Stimulated activated CD4-positive, alpha-beta T cell treated with anti-CD3 and anti-CD28 coated beads, Interleukin-1b, Interleukin-23, amount 100 ng/mL, for 4 hours (primary cell): Measurements from ENCODE around the gene SH3TC1.

Experiments
- DNase-seq, 2 donors: peaks; one replicate each; pipeline ENCODE4 v3.0.0-alpha.2; 2020; ENCODE audit warnings: low read depth in 2 of 2

The SH3TC1 gene

GRCh38 chr4:8261851-8262535 is 62.9 kb downstream of the SH3TC1 start:
- no peak for DNase-seq

DNA sequence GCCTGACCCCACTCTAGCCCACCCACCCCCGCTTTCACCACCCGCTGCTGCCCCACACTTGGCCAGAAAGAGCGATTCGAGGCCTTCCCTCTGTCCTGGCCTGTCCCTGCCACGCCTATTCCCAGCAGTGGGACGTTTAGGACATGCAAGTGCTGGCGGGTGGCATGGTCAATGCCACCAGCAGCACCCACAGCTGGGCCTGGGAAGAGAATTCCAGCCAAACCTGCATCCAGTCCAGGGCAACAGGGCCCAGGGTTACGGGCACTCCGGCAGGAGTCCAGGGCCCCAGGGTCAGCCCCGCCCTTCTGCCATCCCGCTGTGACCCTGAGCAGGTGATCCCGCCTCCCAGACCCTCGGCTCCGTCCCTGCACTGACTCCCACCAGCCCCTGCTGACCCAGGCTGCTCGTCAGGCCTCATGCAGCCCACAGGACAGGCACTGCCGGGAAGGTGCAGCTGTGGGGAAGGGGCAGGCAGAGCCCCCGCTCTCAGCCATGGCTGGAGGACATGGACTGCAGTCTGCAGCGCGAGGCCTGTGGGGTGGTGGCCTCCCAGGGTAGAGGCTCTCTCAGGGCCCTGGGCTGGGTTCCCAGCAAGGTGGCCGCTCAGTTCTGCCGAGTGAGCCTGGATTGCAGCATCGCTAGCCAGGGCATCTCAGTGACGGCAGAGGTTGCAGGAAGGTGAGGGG is 63.7 kb downstream of the SH3TC1 start:
- no peak for DNase-seq

DNA sequence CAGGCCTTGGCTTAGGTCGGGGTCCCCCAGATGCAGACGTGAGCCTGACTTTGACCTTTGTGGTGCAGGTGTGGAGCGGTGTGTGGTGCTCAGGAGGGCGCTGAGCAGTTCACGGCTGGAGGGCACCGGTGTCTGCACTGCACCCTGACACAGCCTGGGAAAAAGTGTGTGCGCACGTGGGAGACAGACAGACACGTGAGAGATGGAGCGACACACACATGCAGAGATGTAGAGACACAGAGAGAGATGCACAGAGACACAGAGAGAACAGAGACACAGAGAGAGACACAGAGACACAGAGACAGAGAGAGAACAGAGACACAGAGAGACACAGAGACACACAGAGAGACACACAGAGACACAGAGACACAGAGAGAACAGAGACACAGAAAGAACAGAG is 64.3 kb downstream of the SH3TC1 start:
- no peak for DNase-seq

- no peak for DNase-seq
Observed at GRCh38 chr4:8264106-8264505, 65.0 kb downstream of the SH3TC1 start.

- DNase-seq = no peak
Observed at GRCh38 chr4:8265171-8265929, 66.3 kb downstream of the SH3TC1 start.

- DNase-seq = no peak
Observed at GRCh38 chr4:8266088-8266487, 67.0 kb downstream of the SH3TC1 start.

- no peak for DNase-seq
Observed at GRCh38 chr4:8266508-8266907, 67.4 kb downstream of the SH3TC1 start.

GRCh38 chr4:8267077-8267476 is 68.0 kb downstream of the SH3TC1 start:
- no peak for DNase-seq

DNA sequence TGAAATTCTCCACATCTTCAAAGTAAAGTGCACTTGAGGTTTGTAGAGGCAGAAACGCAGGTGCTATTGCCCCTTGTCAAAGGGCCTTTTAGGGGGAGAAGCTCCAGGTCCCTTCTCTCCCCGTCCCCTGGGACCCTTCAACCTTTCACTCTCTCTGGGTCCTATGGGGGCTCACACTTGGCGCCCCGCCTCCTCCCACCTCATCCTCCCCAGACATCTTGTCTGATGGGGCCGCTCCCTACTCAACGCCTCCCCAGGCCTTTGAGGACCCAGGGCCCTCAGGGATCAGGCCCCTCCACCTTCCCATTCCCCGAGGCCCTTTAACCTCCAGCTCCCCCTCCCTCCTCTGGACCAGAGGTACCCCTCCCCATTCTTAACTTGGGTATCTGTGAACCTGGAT is 69.1 kb downstream of the SH3TC1 start:
- DNase-seq = no peak

DNA sequence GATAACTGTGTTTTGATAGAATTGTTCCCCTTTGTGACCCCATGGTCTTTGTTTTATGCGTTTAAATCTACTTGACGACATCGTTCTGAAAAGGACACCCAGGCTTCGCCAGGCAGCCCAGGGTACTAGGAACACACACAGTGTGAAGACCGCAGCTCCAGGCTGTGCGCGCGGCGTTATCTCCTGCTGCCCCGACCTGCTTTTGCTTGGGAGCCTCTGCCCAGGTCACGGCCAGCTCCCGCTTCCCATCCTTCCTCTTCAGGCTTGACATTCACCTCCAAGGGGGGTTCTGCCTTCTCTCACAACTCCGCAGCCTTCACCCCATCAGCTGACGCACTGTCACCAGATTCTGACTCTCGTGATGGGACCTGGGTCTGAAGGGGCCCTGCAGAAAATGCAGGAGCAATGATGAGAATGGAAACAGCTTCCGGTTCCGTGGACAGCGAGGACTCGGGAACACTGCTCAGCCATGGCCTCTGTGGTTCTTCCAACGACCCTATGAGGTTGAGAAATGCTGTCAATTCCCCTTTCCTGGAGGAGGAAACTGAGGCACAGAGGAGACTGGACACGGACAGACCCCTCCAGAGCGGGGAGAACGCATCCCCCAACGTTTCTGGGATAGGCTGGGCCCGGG is 69.9 kb downstream of the SH3TC1 start:
- DNase-seq = no peak

DNA sequence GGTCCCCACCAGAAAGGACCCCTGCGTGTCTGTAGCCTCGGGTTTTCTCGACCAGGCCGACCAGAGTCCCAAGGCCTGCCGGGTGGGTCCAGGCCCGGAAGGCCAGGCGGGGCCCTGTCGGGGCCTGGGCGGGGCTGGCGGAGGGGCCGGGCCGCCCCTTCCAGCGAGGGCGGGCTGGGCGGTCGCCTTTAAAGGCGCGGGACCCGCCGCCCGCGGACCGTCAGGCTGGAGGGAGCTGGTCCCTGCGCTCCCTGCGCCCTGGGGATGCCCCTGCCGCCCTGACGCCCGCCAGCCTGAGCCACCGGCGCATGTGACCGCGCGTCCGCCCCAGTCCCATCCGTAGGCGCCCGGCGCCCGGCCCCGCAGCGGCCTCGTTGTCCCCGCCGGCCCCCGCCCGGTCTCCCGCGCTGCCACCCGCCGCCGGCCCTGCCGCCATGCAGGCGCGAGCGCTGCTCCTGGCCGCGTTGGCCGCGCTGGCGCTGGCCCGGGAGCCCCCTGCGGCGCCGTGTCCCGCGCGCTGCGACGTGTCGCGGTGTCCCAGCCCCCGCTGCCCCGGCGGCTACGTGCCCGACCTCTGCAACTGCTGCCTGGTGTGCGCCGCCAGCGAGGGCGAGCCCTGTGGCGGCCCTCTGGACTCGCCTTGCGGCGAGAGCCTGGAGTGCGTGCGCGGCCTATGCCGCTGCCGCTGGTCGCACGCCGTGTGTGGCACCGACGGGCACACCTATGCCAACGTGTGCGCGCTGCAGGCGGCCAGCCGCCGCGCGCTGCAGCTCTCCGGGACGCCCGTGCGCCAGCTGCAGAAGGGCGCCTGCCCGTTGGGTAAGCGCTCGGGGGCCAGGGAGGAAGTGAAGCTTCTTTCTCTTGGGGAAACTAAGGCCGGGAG is 70.7 kb downstream of the SH3TC1 start, which contains the start of gene HTRA3:
Gene HTRA3 (plus strand): TSS at position 220 of the 883 bp plus-strand sequence. CDS start 215 bp downstream, at position 435.
- no peak for DNase-seq

DNA sequence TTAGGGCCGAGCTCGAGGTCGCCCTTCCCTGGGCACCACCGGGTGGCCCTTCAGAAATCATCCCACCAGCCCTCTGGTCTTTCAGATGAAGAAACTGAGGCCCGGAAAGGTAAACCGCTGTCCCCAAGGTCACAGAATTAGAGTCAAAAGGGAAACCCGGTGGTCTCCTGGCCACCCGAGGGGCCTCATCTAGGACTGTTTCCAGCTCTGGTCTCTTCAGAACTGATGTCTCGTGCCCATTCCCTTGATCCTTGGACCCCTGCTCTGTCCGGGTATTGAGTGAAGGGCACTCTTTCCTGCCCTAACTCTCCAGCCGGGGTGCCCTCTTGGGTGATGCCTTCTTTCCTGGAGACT is 71.3 kb downstream of the SH3TC1 start:
- no peak for DNase-seq

DNA sequence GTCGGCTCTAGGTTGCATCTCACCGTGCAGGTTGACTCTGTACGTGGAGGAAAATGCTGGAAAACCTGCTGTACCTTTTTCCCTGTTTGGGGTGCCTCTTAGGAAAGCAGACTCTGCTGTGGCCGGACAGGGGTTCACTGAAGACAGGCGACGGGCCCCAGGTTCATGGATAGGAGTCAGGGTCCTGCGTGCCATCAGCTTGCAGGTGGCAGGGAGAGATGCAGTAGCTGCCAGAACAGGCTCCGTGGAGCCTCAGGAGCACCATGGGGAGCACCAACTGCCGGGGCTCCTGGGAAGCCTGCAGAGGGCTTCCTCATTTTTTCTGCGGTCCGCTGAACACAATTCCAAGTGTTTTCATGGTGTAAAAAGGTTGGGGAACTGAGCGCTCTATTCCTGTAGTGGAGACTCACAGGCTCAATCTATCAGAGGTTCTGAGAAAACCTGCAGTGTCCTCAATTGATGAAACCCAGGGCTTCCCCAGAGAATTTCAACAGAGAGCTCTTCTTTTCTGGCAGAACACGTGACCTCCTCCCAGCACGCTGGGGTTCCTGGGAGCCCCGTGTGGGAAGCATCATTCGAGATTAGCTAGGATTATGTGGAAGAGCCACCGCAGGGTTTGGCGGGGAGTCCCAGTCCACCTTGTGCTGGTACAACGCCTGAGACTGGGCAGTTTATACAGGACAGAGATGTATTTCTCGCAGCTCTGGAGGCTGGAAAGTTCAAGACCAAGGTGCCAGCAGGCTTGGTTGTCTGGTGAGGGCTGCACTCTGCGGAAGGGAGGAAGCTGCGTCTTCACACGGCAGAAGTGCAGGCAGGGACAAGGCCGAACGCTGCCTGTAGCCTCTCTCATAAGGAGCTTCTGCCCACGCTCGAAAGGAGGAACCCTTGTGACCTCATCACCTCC is 72.1 kb downstream of the SH3TC1 start:
- DNase-seq = no peak

DNA sequence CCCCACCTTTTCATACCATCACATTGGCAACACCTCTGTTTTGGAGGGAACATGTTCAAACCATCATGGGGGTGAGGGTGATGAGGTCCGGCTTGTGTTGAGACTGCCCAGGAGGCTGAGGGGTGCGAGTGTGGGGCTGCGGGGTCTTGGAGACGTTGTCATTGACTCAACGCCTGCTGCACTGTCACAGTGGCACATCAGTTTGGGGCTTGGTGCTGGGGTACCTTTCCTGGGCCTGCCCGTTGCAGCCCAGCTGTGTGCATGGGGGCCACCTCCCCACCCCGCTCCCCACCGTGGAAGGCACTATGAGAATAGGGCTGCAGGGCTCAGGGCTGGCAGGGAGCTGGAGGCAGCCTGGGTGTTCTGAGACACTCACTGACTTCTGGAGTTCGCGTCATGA is 72.7 kb downstream of the SH3TC1 start:
- DNase-seq = no peak

DNA sequence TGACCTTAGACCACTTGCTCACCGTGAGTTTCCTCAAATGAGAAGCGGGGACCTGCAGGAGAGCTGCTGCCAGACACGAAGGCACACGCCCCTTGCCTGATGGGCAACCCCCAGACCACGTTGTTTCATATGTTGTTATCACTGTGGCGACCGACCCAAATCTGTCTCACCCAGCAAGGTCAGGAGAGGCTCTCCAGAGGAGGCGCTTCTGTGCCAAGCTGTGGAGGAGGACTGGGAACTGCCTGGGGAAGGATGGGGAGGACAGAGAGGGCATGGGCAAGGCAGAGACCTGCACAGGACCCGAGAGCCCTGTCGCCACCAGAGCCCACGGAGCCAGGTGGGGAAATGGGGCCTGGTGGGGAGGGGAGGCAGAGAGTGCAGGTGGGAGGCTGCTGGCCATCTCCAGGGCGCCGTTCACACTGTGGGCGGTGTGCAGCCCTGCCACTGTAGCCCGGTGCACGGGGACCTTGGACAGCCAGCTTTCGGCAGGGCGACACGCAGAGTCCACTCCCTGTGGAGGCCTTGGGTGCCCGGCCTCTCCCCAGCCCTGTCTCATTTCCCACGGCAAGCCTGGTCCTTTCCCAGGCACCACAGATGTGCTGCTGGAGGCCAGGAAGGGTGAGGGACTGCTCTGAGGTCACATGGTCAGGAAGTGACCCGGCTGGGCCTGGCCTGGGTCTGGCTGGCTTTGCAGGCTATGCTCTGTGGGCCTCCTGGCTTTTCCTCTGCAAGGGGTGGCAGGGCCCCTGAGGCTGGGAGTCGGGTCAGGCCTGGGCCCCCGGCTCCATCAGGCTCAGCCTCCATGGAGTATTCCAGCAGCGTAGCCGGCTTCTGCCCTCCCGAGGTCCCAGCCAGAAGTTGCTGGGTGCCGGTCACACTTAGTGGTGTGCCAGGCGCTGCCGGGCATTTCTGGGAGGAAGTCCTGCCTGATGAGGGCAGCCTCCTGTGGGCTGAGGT is 73.7 kb downstream of the SH3TC1 start:
- DNase-seq = no peak

GRCh38 chr4:8273450-8273849 is 74.4 kb downstream of the SH3TC1 start:
- DNase-seq = no peak

GRCh38 chr4:8274066-8274652 is 75.1 kb downstream of the SH3TC1 start:
- no peak for DNase-seq

DNA sequence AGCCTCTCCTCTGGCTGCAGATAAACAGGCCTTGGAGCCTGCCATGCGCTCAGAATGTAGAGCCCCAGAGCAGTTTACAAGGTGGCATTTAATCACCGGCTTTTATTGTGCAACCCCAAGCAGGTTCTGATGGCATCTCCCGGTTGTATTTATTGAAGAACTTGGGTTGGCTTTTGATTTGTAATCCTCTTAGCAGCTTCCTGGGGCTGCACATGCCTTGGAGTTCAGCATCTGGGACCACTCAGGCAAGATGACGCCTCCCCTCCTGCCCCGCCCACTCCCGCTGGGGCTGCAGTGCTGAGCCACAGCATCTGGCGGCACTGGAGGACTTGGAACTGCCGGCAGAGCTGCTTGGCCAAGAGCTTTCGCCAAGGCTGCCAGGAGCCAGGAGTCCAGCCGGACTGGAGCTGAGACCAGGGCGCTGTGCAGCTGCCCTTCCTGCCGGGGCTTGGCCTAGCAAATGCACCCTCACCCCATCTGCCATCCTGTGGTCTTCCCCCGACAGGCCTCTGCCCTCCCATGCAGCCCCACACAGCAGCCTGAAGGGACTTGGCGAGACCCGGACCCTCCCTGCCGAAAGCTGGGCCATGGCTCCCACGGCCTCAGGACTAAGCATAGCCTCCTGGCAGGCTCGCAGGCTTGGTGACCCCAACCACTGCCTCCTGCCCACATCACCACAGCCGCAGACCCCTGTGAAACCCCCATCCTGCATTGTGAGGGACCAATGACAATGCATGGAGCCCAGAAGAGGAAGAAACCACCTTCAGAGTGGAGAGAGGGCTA is 75.9 kb downstream of the SH3TC1 start:
- no peak for DNase-seq
